Keratinocyte (primary cell): ENCODE measurements around the gene TRAK2.

Experiments used
- CTCF ChIP-seq, 3 experiments: IDR thresholded peaks in 1 of 3; conservative IDR thresholded peaks in 1 of 3; optimal IDR thresholded peaks in 1 of 3; 2 replicates in 2 of 3; 3 replicates in 1 of 3; pipeline versions ENCODE3 to v1.5.1; 2011; ENCODE audit warnings: low read length in 3 of 3, mild to moderate bottlenecking in 3 of 3, moderate library complexity in 2 of 3, control low read depth in 1 of 3, inconsistent platforms in 1 of 3; ENCODE audit not compliant: insufficient read depth in 2 of 3; ENCODE audit errors: extremely low read depth in 1 of 3
- EZH2 ChIP-seq: IDR thresholded peaks from one replicate; pipeline ENCODE4 v1.6.1; 2012; ENCODE audit warnings: inconsistent platforms, mild to moderate bottlenecking, low read length, moderate library complexity

GRCh38 chr2:201402651-201403562, 48.4 kb downstream of the TRAK2 start:
- TF ChIP-seq EZH2: no peak
- TF ChIP-seq CTCF (optimal IDR thresholded peaks at IDR 0.05 in 1 of 3, IDR thresholded peaks at IDR 0.05 in 1 of 3, conservative IDR thresholded peaks at IDR 0.05 in 1 of 3; ENCODE audit: extremely low read depth in 1 of 3, insufficient read depth in 2 of 3, low read length in 3 of 3): no peak
